GM19238 (cell line): ENCODE data around the gene EPN3.

ENCODE experiments used
- DNase-seq: peaks from one replicate; pipeline ENCODE4 v3.0.0; 2011; ENCODE audit warnings: low spot score; ENCODE audit not compliant: insufficient read length

Gene EPN3

GRCh38 chr17:50532452-50533024 is at the start of gene EPN3:
Gene EPN3, plus strand, starts transcription at chr17:50532735. Its CDS starts 3,822 bp downstream, at chr17:50536557.
- no peak for DNase-seq

GRCh38 chr17:50483266-50483665 is 49.3 kb upstream of the EPN3 start:
- DNase-seq: no peak

- no peak for DNase-seq
Measured at GRCh38 chr17:50484386-50485155, 48.0 kb upstream of the EPN3 start.

GRCh38 chr17:50487213-50488096 is 45.1 kb upstream of the EPN3 start:
- no peak for DNase-seq

GRCh38 chr17:50488880-50489279 is 43.7 kb upstream of the EPN3 start:
- DNase-seq: no peak

GRCh38 chr17:50491505-50491904 is 41.0 kb upstream of the EPN3 start:
- no peak for DNase-seq

GRCh38 chr17:50492214-50492613 is 40.3 kb upstream of the EPN3 start:
- DNase-seq: no peak

- DNase-seq: no peak
Measured at GRCh38 chr17:50493744-50494143, 38.8 kb upstream of the EPN3 start.

GRCh38 chr17:50495217-50495823 is 37.2 kb upstream of the EPN3 start:
- no peak for DNase-seq

GRCh38 chr17:50495918-50496317 is 36.6 kb upstream of the EPN3 start:
- DNase-seq: no peak

GRCh38 chr17:50498021-50498874 is 34.3 kb upstream of the EPN3 start:
- DNase-seq: no peak

GRCh38 chr17:50499270-50499669 is 33.3 kb upstream of the EPN3 start:
- DNase-seq: no peak

GRCh38 chr17:50499721-50500120 is 32.8 kb upstream of the EPN3 start:
- no peak for DNase-seq

- no peak for DNase-seq
Measured at GRCh38 chr17:50501054-50501453, 31.5 kb upstream of the EPN3 start.

- DNase-seq: no peak
Measured at GRCh38 chr17:50502301-50502990, 30.1 kb upstream of the EPN3 start.

- no peak for DNase-seq
Measured at GRCh38 chr17:50505591-50506130, 26.9 kb upstream of the EPN3 start.

- no peak for DNase-seq
Measured at GRCh38 chr17:50506298-50506697, 26.2 kb upstream of the EPN3 start.

- peak; percentile 48 for DNase-seq
Measured at GRCh38 chr17:50507871-50508572, 24.5 kb upstream of the EPN3 start, which contains the start of gene MYCBPAP. Gene MYCBPAP, plus strand, starts transcription at chr17:50508439. Its CDS starts 236 bp downstream, at chr17:50508675.
